ES-I3 (cell line): ENCODE measurements around the gene CXCR4.
A peak's percentile ranks its signal among the peaks of the same experiment; 100 is the strongest.

ENCODE experiments used
- H3K36me3 ChIP-seq: 2 replicates; pipeline ENCODE4 v1.6.1; 2013; ENCODE audit warnings: mild to moderate bottlenecking, low read length, control low read depth, moderate library complexity; ENCODE audit not compliant: insufficient read depth
- H3K4me1 ChIP-seq: 2 replicates; pipeline ENCODE4 v1.6.1; 2013; ENCODE audit warnings: mild to moderate bottlenecking, control low read depth, low read length; ENCODE audit not compliant: insufficient read depth
- H3K9ac ChIP-seq: 2 replicates; pipeline ENCODE4 v1.6.1; 2013; ENCODE audit warnings: low read depth, mild to moderate bottlenecking, low read length, moderate library complexity
- H3K9me3 ChIP-seq: 2 replicates; pipeline ENCODE4 v1.6.1; 2013; ENCODE audit warnings: mild to moderate bottlenecking, low read length, moderate library complexity; ENCODE audit not compliant: control insufficient read depth, insufficient read depth

The CXCR4 gene

DNA sequence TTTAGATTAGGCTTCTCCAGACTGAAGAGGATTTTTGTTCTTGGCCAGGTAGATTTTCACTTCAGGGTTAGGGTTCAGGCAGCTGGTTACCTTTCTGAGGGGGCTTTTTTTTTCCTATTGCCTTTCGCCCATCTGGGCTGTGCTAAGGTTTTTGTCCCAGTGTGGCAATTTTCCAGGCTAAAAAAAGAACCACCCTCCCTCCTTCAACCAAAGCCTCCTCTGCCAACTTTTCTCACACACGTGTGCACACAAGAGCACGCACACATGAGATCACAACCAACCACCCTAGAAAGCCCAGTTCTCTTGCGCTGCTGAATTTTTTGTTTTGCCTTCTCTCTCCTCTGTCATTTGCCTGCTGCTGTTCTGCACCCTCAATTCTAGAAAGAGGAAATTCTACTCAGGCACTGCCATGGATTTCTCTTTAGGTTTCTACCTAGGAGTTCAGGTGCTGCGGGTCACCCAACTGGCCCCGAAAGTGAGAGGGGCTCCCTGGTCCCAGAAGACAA, 8.5 kb upstream of the CXCR4 start:
- peaks cover 32% of the 10 kb centered on the region for H3K4me1 ChIP-seq
- H3K9ac ChIP-seq = no peak overlapping the region
- no peaks in the 10 kb centered on the region for H3K9me3 ChIP-seq
- no peaks in the 10 kb centered on the region for H3K36me3 ChIP-seq

DNA sequence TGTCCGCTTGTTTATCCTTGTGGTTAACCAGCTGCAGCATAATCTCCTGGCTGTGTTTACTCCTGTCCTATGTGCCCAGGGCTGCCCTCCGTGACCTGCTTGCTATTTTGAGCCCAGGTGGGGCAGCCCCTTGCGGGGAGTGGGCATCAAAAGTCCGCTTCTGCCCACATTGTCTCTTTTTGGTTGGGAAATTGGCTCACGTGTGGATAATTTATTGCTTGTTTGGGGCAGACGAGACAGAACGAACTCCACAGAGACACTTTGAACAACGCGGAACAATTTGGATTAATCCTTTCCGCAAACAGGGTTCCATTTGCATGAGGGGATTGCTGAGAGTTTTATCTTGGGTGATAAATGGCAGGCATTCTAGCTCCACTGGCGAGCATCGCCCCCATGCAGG, 8.1 kb upstream of the CXCR4 start:
- H3K36me3 ChIP-seq = no peaks in the 10 kb centered on the region
- H3K9ac ChIP-seq = no peak overlapping the region
- peaks cover 33% of the 10 kb centered on the region for H3K4me1 ChIP-seq
- H3K9me3 ChIP-seq = no peaks in the 10 kb centered on the region

DNA sequence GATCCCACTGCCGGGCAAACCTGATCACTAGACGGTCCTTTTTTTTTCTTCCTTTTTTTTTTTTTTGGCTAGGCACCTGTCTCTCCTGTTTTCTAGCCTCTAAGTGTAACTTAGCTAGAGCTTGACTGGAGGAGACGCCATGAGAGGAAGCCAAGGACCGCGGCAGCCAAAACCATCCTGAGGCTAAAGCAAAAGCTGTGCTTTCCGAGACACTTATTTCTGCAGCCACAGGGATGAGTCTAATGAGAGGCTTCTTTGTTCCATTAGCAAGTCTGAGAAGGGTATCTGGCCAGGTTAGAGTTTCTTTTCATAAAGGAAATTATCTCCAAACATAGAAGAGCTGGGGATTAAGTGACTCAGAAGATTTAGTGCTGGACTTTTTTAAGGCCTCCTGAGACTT, 7.3 kb upstream of the CXCR4 start:
- Histone ChIP-seq H3K9me3 (no peaks in the 10 kb centered on the region), H3K9ac (no peak overlapping the region), H3K36me3 (no peaks in the 10 kb centered on the region), H3K4me1 (peaks cover 36% of the 10 kb centered on the region)

DNA sequence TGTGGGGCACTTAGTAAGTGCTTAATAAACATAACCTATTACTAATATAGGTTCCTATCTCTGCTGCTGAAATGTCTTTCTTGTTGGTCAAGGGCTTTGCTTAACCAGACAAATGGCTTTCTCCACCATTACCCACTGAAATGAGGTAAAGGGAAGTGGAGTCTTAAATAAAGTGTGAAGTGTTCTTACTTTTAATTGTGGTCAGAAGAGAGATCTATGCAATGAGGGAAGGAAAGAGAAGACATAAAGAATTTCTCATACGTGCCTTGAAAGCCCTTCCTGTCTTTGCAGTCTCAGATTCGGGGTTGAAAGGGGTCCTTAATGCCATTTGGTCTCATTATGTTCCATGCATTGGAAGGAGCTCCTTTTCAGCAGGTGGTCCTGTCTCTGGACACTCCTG, 6.9 kb upstream of the CXCR4 start:
- Histone ChIP-seq H3K4me1 (peaks cover 41% of the 10 kb centered on the region), H3K9ac (no peak overlapping the region), H3K36me3 (no peaks in the 10 kb centered on the region), H3K9me3 (no peaks in the 10 kb centered on the region)

GRCh38 chr2:136122661-136123060, 4.7 kb upstream of the CXCR4 start:
- peaks cover 29% of the 10 kb centered on the region for H3K4me1 ChIP-seq
- H3K9me3 ChIP-seq = no peaks in the 10 kb centered on the region
- H3K9ac ChIP-seq = no peak overlapping the region

GRCh38 chr2:136121204-136121910, 3.4 kb upstream of the CXCR4 start:
- Histone ChIP-seq H3K36me3 (no peaks in the 10 kb centered on the region), H3K9ac (no peak overlapping the region), H3K9me3 (no peaks in the 10 kb centered on the region), H3K4me1 (peaks cover 25% of the 10 kb centered on the region)

More at GRCh38 chr2:136122661-136123060, 4.7 kb upstream of the CXCR4 start:
- H3K36me3 ChIP-seq = no peaks in the 10 kb centered on the region

- Histone ChIP-seq H3K4me1 (peaks cover 13% of the 10 kb centered on the region), H3K9me3 (no peaks in the 10 kb centered on the region), H3K9ac (peak overlapping the region; percentile 67; the same call in 1 of the 2 replicates), H3K36me3 (no peaks in the 10 kb centered on the region)
These were observed 2.0 kb upstream of the CXCR4 start for GRCh38 chr2:136119717-136120675.

GRCh38 chr2:136118819-136119716, 1.1 kb upstream of the CXCR4 start:
- Histone ChIP-seq H3K9ac (peak overlapping the region; percentile 67), H3K36me3 (no peaks in the 10 kb centered on the region), H3K4me1 (peaks cover 11% of the 10 kb centered on the region; the same call in 1 of the 2 replicates), H3K9me3 (no peaks in the 10 kb centered on the region)

- Histone ChIP-seq H3K36me3 (no peaks in the 10 kb centered on the region), H3K4me1 (peaks cover 11% of the 10 kb centered on the region; the same call in 1 of the 2 replicates), H3K9me3 (no peaks in the 10 kb centered on the region), H3K9ac (peak overlapping the region; percentile 65)
These were observed 533 bp downstream of the CXCR4 start for GRCh38 chr2:136117391-136117841.

- Histone ChIP-seq H3K9ac (peak overlapping the region; percentile 65; the same call in 1 of the 2 replicates), H3K36me3 (no peaks in the 10 kb centered on the region), H3K4me1 (peaks cover 11% of the 10 kb centered on the region; the same call in 1 of the 2 replicates), H3K9me3 (no peaks in the 10 kb centered on the region)
These were observed 1.0 kb downstream of the CXCR4 start for GRCh38 chr2:136116813-136117390.

- peaks cover 8% of the 10 kb centered on the region; the same call in 1 of the 2 replicates for H3K4me1 ChIP-seq
- peak overlapping the region; percentile 65; the same call in 1 of the 2 replicates for H3K9ac ChIP-seq
These were observed 1.7 kb downstream of the CXCR4 start for GRCh38 chr2:136116151-136116812.

DNA sequence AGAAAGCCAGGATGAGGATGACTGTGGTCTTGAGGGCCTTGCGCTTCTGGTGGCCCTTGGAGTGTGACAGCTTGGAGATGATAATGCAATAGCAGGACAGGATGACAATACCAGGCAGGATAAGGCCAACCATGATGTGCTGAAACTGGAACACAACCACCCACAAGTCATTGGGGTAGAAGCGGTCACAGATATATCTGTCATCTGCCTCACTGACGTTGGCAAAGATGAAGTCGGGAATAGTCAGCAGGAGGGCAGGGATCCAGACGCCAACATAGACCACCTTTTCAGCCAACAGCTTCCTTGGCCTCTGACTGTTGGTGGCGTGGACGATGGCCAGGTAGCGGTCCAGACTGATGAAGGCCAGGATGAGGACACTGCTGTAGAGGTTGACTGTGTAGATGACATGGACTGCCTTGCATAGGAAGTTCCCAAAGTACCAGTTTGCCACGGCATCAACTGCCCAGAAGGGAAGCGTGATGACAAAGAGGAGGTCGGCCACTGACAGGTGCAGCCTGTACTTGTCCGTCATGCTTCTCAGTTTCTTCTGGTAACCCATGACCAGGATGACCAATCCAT, 2.7 kb downstream of the CXCR4 start:
- Histone ChIP-seq H3K9me3 (no peaks in the 10 kb centered on the region), H3K9ac (no peak overlapping the region), H3K36me3 (no peaks in the 10 kb centered on the region), H3K4me1 (peaks cover 5% of the 10 kb centered on the region; the same call in 1 of the 2 replicates)

More at GRCh38 chr2:136116151-136116812, 1.7 kb downstream of the CXCR4 start:
- Histone ChIP-seq H3K36me3 (no peaks in the 10 kb centered on the region), H3K9me3 (no peaks in the 10 kb centered on the region)

DNA sequence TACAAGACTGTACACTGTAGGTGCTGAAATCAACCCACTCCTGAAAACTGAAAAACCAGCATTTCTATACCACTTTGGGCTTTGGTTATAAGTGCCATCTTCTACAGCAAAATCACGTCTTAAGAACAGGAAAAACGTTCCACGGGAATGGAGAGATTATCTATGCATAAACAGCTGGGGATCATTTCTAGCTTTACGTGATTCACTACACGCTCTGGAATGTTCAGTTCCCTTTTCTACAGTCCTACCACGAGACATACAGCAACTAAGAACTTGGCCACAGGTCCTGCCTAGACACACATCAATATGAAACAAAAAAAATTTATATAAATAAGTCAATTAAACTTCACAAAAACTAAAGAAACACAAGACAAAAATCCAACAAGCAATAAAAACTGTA, 3.6 kb downstream of the CXCR4 start:
- H3K4me1 ChIP-seq = no peaks in the 10 kb centered on the region
- no peaks in the 10 kb centered on the region for H3K36me3 ChIP-seq
- H3K9me3 ChIP-seq = no peaks in the 10 kb centered on the region
- H3K9ac ChIP-seq = no peak overlapping the region
